HG03066 (cell line): ENCODE data around the gene SMAD7.

Source experiments
- ATAC-seq: cut with Tn5 transposase; IDR thresholded peaks from one replicate; pipeline ENCODE4 v1.9.1; 2021; ENCODE audit warnings: low read depth; ENCODE audit not compliant: unreplicated experiment

Gene SMAD7

GRCh38 chr18:48899558-48900174 lies 51.1 kb downstream of the SMAD7 start:
- no peak for ATAC-seq

GRCh38 chr18:48898521-48898920 lies 52.2 kb downstream of the SMAD7 start:
- ATAC-seq = no peak

- ATAC-seq = no peak
These were observed 53.2 kb downstream of the SMAD7 start for GRCh38 chr18:48897531-48897930.

- no peak for ATAC-seq
These were observed 53.8 kb downstream of the SMAD7 start for GRCh38 chr18:48896875-48897511.

- no peak for ATAC-seq
These were observed 54.4 kb downstream of the SMAD7 start for GRCh38 chr18:48896326-48896874.

GRCh38 chr18:48894799-48895346 lies 55.9 kb downstream of the SMAD7 start:
- ATAC-seq = no peak

GRCh38 chr18:48893608-48894600 lies 56.9 kb downstream of the SMAD7 start:
- no peak for ATAC-seq

- no peak for ATAC-seq
These were observed 57.6 kb downstream of the SMAD7 start for GRCh38 chr18:48893061-48893607.

- ATAC-seq = no peak
These were observed 58.5 kb downstream of the SMAD7 start for GRCh38 chr18:48892146-48892855.

GRCh38 chr18:48891721-48892120 lies 59.0 kb downstream of the SMAD7 start:
- no peak for ATAC-seq

GRCh38 chr18:48889981-48890762 lies 60.6 kb downstream of the SMAD7 start:
- ATAC-seq = no peak

- ATAC-seq = no peak
These were observed 61.4 kb downstream of the SMAD7 start for GRCh38 chr18:48889115-48889941.

GRCh38 chr18:48888773-48889080 lies 62.0 kb downstream of the SMAD7 start:
- ATAC-seq = no peak

GRCh38 chr18:48887905-48888772 lies 62.6 kb downstream of the SMAD7 start:
- ATAC-seq = no peak

GRCh38 chr18:48887294-48887904 lies 63.4 kb downstream of the SMAD7 start:
- no peak for ATAC-seq

GRCh38 chr18:48886520-48887293 lies 64.1 kb downstream of the SMAD7 start:
- no peak for ATAC-seq
